ENCODE measurements around the gene FOXJ3.
"Not testable (repeated sequence)": the region's sequence is repeated elsewhere in the genome, so short reads cannot be mapped to it uniquely, and the experiment has no call there.

The FOXJ3 gene

GRCh38 chr1:42251042-42251441 lies 84.0 kb downstream of the FOXJ3 start:
- no peak for DNase-seq (ENCODE audit: low read depth)

DNA sequence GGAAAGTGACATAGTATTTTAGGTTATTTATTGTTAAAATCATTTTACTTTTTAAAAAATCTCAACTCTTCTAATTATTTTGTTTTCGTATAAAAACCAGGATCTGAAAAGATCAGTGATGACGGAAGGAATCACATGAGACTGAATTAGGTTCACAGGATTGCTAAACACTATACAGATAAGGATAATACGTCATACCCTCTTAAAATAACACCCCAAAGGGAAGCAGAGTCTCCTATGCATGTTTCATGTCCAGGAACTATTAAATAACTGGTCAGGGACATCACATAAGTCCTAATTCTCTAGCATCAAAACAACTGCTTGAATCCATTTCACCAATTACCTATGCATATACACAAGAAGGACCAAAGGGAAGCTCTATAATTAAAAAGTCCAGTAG lies 84.9 kb downstream of the FOXJ3 start:
- DNase-seq (ENCODE audit: low read depth) = no peak

DNA sequence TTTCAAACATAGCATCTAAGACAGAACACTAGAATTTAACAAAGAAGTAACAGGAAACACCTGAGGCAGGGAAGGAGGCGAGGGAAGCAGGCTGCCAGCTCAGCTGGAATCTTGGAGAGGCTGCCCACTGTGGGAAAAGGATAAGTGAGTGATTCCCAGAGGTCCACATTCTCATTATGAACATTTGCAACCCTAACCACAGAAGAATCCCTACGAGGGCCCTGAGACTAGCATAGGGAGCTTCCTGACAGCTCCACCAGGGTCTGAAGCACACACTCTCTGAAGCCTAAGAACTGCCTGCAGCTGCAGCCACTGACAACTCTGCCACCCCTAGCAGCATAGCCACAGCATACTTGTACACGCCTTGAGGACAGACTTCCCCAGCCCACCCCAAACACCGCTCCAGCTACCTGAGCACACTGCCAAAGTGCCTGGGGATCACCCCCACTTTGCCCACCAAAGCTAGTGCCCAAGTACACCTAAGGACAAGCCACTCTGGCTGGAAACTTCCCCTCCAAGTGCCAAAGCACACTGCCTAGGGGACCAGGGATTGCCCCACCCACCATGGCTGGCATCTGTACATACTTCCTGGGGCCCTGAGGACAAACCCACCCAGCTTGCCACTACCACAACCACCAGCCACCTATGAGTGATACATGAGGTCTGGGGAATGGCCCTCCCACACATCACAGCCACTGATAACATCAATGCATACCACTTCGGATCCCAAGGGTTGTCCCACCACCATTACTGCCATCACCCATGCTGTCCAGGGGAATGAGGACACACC lies 93.9 kb downstream of the FOXJ3 start:
- no peak for DNase-seq (ENCODE audit: low read depth)

- DNase-seq (ENCODE audit: low read depth) = no peak
Measured at GRCh38 chr1:42239555-42239954, 95.5 kb downstream of the FOXJ3 start.

GRCh38 chr1:42239041-42239440 lies 96.0 kb downstream of the FOXJ3 start:
- DNase-seq (ENCODE audit: low read depth) = no peak

DNA sequence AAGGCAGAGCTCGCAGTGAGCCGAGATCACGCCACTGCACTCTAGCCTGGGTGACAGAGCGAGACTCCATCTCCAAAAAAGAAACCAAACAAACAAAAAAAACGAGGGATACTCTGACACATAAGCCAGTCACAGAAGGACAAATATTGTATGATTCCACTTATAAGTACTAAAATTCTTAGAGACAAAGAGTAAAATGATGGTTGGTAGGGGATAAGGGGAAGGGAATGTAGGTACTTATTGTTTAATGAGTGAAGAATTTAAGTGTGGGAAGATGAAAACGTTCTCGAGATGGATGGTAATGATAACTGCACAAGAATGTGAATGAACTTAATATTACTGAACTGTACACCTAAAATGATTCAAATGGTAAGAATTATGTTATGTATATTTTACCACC lies 103.8 kb downstream of the FOXJ3 start:
- no peak for DNase-seq (ENCODE audit: low read depth)

DNA sequence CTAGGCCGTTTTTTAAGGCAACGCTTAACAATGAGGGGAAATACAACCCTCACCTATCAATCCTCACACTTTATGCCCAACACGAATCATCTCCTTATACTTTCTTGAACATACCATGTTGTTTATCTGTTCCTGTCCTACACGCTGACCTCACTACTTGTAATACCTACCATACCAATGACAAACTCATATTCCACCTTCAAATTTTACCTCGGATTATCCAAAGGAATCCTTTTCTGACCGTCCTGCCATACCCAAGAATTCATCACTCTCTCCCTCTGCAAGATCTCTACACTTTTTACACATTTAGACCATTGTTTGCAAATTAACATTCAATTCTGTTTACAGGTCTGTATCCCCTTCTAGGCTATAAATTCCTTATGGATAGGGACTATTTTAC lies 106.1 kb downstream of the FOXJ3 start:
- no peak for DNase-seq (ENCODE audit: low read depth)

DNA sequence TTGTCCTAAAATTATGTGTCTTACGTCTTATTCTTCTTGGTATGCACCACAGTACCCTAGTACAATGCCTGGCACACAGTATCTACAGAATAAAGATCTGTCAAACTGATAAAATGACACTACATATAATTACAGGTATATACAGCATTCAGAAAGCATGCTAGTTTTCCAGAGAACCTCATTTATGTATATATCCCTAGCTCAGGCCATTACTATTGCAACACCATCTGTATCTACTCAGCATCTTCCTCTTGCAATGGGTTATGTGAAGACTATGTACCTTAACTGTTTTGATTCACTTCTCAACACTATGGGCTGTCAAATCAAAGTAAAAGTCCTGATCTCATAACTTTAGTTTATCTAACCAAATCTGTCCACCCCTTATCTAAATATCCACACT lies 112.0 kb downstream of the FOXJ3 start:
- DNase-seq (ENCODE audit: low read depth) = no peak

- peak; percentile 32 for DNase-seq (ENCODE audit: low read depth)
Measured at GRCh38 chr1:42221952-42222606, 113.0 kb downstream of the FOXJ3 start.

- DNase-seq (ENCODE audit: low read depth) = no peak
Measured at GRCh38 chr1:42221456-42221855, 113.6 kb downstream of the FOXJ3 start.

DNA sequence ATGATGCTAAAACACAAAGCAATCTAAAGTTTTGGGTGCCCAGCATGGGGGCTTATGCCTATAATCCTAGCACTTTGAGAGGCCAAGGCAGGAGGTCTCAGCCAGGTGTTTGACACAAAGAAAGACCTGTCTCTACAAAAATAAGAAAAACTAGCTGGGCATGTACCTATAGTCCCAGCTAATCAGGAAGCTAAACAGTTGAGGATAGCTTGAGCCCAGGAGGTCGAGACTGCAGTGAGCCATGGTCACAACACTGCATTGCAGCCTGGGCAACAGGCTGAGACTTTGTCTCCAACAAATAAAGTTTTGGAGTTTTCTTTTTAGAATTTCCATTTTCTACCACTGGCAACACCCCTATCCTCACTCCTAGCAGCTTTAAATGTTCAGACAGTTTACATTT lies 115.4 kb downstream of the FOXJ3 start:
- DNase-seq (ENCODE audit: low read depth) = no peak

GRCh38 chr1:42214447-42214871 lies 120.6 kb downstream of the FOXJ3 start:
- DNase-seq (ENCODE audit: low read depth) = no peak

GRCh38 chr1:42211224-42211623 lies 123.8 kb downstream of the FOXJ3 start:
- peak; percentile 72 for DNase-seq (ENCODE audit: low read depth)

- DNase-seq (ENCODE audit: low read depth) = peak; percentile 66
Measured at GRCh38 chr1:42210421-42211133, 124.5 kb downstream of the FOXJ3 start.

DNA sequence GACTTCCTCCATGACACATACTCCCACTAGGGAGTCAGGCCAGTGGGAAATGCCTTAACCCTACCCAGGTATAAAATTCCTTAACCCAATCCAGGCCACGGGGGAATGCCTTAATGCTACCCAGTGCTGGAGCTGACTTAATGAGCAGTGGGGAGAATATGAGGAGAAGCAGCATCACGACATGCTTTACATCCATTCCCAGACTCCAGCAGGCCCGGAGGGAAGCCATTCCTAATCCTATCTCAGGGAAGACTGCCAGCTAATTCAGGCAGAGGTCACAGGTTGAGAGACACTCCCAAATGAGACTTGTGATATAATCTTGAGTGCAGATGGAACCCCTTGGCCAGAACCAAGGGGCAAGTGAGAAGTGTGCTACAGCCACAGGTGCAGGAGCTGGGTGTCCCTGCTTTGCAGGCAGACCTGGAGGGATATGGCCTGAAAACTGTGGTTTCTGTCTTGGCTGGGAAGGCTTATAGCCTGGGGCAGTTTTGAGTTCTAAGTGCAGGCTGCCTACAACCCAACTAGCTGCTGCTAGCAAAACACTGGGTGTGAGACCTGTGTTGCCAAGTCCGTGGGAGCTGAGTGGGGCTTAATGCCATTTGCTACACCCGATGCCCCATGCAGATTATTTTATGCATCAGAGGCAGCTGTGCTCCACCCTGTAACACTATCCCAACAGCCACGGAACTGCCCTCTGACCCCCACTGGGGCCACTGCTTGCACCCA lies 125.3 kb downstream of the FOXJ3 start:
- no peak for DNase-seq (ENCODE audit: low read depth)

DNA sequence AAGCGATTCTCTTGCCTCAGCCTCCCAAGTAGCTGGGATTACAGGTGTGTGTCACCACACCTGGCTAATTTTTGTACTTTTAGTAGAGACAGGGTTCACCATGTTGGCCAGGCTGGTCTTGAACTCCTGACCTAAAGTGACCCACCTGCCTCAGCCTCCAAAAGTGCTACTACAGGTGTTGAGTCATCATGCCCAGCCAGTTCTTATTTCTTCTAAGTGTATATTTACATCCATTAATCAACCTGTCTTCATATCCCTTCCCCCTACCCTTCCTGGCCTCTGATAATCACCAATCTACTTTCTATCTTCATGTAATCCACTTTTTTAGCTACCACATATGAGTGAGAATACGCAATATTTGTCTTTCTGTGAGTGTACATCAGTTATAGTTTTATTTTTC lies 128.1 kb downstream of the FOXJ3 start:
- DNase-seq (ENCODE audit: low read depth) = not testable (repeated sequence)

DNA sequence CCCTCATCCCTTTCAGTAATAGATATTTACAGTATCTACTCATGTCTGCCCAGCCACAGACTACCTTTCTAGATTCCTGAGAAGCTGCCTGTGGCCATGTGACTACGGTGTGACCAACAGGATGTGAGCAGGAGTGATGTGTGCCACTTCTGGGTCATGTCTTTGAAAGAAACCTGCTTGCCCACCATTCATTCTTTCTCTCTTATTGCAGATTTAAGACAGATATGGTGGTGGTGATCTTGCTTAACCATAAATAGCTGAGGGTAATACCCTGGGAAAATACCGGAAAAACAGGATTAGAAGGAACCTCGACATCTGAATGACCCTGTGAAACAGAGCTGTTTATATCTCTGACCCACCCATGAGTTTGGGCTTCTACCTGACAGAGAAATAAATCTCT lies 128.9 kb downstream of the FOXJ3 start:
- no peak for DNase-seq (ENCODE audit: low read depth)

GRCh38 chr1:42201986-42202385 lies 133.0 kb downstream of the FOXJ3 start:
- DNase-seq (ENCODE audit: low read depth) = no peak

DNA sequence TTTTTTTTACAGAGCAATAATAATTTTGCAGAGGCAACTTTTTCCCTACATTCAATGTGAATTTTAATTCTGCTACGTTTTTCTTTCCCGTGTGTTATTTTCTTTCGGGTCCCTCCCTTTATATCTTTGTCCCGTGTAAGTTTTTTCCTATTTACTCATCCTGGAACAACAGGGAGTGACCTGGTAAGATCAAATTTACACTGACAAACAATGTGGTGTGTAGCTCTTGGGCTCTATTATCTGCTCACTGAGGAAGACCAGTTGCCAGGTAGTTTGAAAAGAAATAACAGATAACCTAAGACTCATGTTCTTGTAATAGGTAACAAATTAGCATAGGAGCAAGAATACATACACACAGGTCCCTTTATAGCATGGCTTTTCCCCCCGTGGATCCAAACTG lies 136.8 kb downstream of the FOXJ3 start:
- no peak for DNase-seq (ENCODE audit: low read depth)

DNA sequence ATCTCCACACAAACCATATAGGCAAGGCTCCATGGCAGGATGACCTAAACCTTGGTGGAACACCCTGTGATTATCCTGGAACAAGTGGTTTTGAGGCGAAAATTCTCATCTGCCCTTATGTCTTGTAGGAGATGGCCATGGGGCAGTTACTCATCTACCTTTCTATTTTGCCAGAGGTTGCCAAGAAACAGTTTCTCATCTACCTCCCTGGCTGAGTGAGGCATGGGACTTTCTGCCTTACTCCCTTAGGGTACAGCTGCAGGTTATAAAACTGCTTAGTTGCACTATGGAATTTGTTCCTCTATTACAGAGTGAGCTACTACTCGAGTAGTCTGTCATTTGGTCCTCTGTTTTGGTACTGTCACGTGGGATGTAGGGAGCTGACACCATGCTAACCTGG lies 139.2 kb downstream of the FOXJ3 start:
- DNase-seq (ENCODE audit: low read depth) = no peak

DNA sequence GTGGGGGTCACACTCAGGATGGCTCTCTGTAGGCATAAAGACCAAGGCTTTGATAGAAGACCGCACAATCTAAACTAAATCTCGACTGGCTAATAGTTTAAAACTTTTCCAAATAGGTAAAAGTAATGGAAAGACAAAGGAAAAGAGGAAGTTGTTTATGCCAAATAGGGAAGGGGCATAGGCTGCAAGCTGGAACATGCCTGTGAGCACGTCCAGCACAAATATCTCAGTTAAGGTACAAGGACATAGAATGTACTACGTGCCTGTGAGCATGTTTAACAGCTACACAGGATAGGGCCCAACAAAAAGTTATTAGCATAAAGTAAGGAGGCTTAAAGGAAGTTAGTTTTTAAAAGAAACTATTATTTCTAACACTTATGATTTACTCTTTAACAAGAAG lies 142.9 kb downstream of the FOXJ3 start:
- DNase-seq (ENCODE audit: low read depth) = no peak

DNA sequence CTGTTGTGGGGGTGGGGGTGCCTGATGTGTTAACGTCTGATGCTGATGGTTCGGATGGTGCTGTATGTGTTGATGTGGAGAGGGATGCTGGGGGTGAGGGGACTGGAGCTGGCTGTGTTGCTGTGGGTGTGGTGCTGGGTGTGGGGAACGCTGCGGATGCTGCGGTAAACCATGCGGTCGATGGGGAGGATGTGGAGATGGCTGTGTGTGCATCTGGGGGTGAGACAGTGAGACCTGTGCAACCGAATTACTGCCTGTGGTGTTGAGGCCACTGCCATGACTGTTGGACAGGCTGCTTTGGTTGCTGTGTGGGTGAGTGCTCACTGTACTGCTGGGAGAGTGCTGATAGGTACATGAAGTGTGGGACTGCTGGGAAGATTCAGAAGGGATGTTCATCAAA lies 143.7 kb downstream of the FOXJ3 start:
- no peak for DNase-seq (ENCODE audit: low read depth)

All from HS-5 (cell line).